Muscle of leg (tissue), 11 donors: ENCODE measurements around the gene RPL27A. TPM values are rescaled to one million over a fixed set of nuclear protein-coding genes. Genes with fewer than 3 reads are reported as not detected.

ENCODE experiments used
- DNase-seq: peaks from one replicate; pipeline ENCODE4 v3.0.0; 2013
- H3K27ac ChIP-seq: one replicate; pipeline ENCODE4 v1.5.1; 2013; ENCODE audit warnings: mild to moderate bottlenecking, low read length, control low read depth
- H3K27me3 ChIP-seq: one replicate; pipeline ENCODE4 v1.6.1; 2013; ENCODE audit warnings: low read length; ENCODE audit not compliant: control insufficient read depth, insufficient read depth
- H3K36me3 ChIP-seq: one replicate; pipeline ENCODE4 v1.6.1; 2013; ENCODE audit warnings: low read length; ENCODE audit not compliant: control insufficient read depth, insufficient read depth
- H3K4me1 ChIP-seq: one replicate; pipeline ENCODE4 v1.6.1; 2013; ENCODE audit warnings: low read length; ENCODE audit not compliant: control insufficient read depth, insufficient read depth
- H3K4me3 ChIP-seq: one replicate; pipeline ENCODE4 v1.5.1; 2013; ENCODE audit warnings: low read length, control low read depth
- H3K9me3 ChIP-seq: replicated peaks from 2 replicates; pipeline ENCODE4 v1.6.1; 2013; ENCODE audit warnings: low read depth, low read length; ENCODE audit not compliant: control insufficient read depth
- WGBS: methylation state at CpG from one replicate; pipeline ENCODE4 v1.1.5; 2013; ENCODE audit warnings: missing lambda C conversion rate; ENCODE audit not compliant: insufficient coverage; 5-methylcytosine and 5-hydroxymethylcytosine counted together
- polyA plus RNA-seq, 8 donors: library from polyadenylated mRNA; unstranded; fragments of 120-200 nt; gene quantifications; one replicate each; pipeline versions ENCODE4 v1.2.1 to v1.2.3, GENCODE V29; 2013; ENCODE audit warnings: inconsistent platforms in 1 of 8, low replicate concordance in 1 of 8; ENCODE audit not compliant: insufficient read length in 8 of 8, insufficient read depth in 1 of 8
- total RNA-seq: library from RNA; stranded (reverse); fragments of 120-200 nt; gene quantifications from one replicate; pipeline ENCODE4 v1.2.4, GENCODE V29; 2013

Gene RPL27A
- total and polyA plus RNA-seq, 9 donors = 2,776 to 4,193 (median 3,566) TPM

- H3K36me3 ChIP-seq = peaks cover 81% of the 10 kb centered on the region
- H3K27ac ChIP-seq = no peak overlapping the region
- no peak for DNase-seq
- H3K9me3 ChIP-seq = no peaks in the 10 kb centered on the region
- 63% methylated on average over 2 of the region's 5 CpGs for WGBS
- H3K27me3 ChIP-seq = no peaks in the 10 kb centered on the region
- H3K4me1 ChIP-seq = peaks cover 4% of the 10 kb centered on the region
- no peak overlapping the region for H3K4me3 ChIP-seq
Observed at GRCh38 chr11:8694137-8694536, 11.5 kb downstream of the RPL27A start.

GRCh38 chr11:8697054-8697453 is 14.5 kb downstream of the RPL27A start:
- Histone ChIP-seq H3K4me1 (peaks cover 22% of the 10 kb centered on the region), H3K36me3 (peaks cover 94% of the 10 kb centered on the region), H3K4me3 (no peak overlapping the region), H3K27me3 (no peaks in the 10 kb centered on the region), H3K27ac (no peak overlapping the region), H3K9me3 (no peaks in the 10 kb centered on the region)
- WGBS = 92% methylated on average over 2 of the region's 3 CpGs
- DNase-seq = no peak

GRCh38 chr11:8698379-8698851 is 15.8 kb downstream of the RPL27A start:
- no peaks in the 10 kb centered on the region for H3K9me3 ChIP-seq
- H3K4me3 ChIP-seq = no peak overlapping the region
- peaks cover 22% of the 10 kb centered on the region for H3K4me1 ChIP-seq
- no peak overlapping the region for H3K27ac ChIP-seq
- no peaks in the 10 kb centered on the region for H3K27me3 ChIP-seq
- 82% methylated on average over 2 of the region's 5 CpGs for WGBS
- H3K36me3 ChIP-seq = peaks cover 94% of the 10 kb centered on the region
- DNase-seq = no peak

- WGBS = 52% methylated on average over 5 of the region's 11 CpGs
- peaks cover 92% of the 10 kb centered on the region for H3K36me3 ChIP-seq
- H3K27ac ChIP-seq = no peak overlapping the region
Observed at GRCh38 chr11:8698917-8699441, 16.4 kb downstream of the RPL27A start.

GRCh38 chr11:8699903-8700302 is 17.3 kb downstream of the RPL27A start:
- peak overlapping the region; percentile 69 for H3K27ac ChIP-seq
- no peaks in the 10 kb centered on the region for H3K27me3 ChIP-seq
- H3K4me3 ChIP-seq = no peak overlapping the region
- no peaks in the 10 kb centered on the region for H3K9me3 ChIP-seq
- 49% methylated on average over 2 of the region's 3 CpGs for WGBS
- H3K4me1 ChIP-seq = peaks cover 22% of the 10 kb centered on the region
- DNase-seq = peak; percentile 63
- peaks cover 89% of the 10 kb centered on the region for H3K36me3 ChIP-seq

More at GRCh38 chr11:8698917-8699441, 16.4 kb downstream of the RPL27A start:
- no peak overlapping the region for H3K4me3 ChIP-seq
- peaks cover 22% of the 10 kb centered on the region for H3K4me1 ChIP-seq
- no peak for DNase-seq
- H3K27me3 ChIP-seq = no peaks in the 10 kb centered on the region
- no peaks in the 10 kb centered on the region for H3K9me3 ChIP-seq

- peaks cover 26% of the 10 kb centered on the region for H3K4me1 ChIP-seq
- H3K36me3 ChIP-seq = peaks cover 83% of the 10 kb centered on the region
- no peaks in the 10 kb centered on the region for H3K9me3 ChIP-seq
- 89% methylated on average over 9 of the region's 10 CpGs for WGBS
- no peak overlapping the region for H3K27ac ChIP-seq
- no peak for DNase-seq
- H3K27me3 ChIP-seq = no peaks in the 10 kb centered on the region
- H3K4me3 ChIP-seq = no peak overlapping the region
Observed at GRCh38 chr11:8701891-8702597, 19.5 kb downstream of the RPL27A start.

- H3K27me3 ChIP-seq = no peaks in the 10 kb centered on the region
- no peaks in the 10 kb centered on the region for H3K9me3 ChIP-seq
- H3K36me3 ChIP-seq = peaks cover 82% of the 10 kb centered on the region
- 92% methylated on average over 9 of the region's 14 CpGs for WGBS
- no peak overlapping the region for H3K27ac ChIP-seq
- no peak overlapping the region for H3K4me3 ChIP-seq
- H3K4me1 ChIP-seq = peaks cover 31% of the 10 kb centered on the region
- DNase-seq = no peak
Observed at GRCh38 chr11:8702598-8702915, 20.0 kb downstream of the RPL27A start.

GRCh38 chr11:8704136-8704535 is 21.5 kb downstream of the RPL27A start:
- Histone ChIP-seq H3K9me3 (no peaks in the 10 kb centered on the region), H3K27ac (no peak overlapping the region), H3K4me1 (peaks cover 43% of the 10 kb centered on the region), H3K27me3 (no peaks in the 10 kb centered on the region), H3K4me3 (no peak overlapping the region), H3K36me3 (peaks cover 69% of the 10 kb centered on the region)
- 100% methylated on average over 1 of the region's 2 CpGs for WGBS
- DNase-seq = no peak

GRCh38 chr11:8705146-8705545 is 22.6 kb downstream of the RPL27A start:
- H3K27ac ChIP-seq = no peak overlapping the region
- DNase-seq = peak; percentile 52
- H3K4me3 ChIP-seq = no peak overlapping the region
- H3K36me3 ChIP-seq = peaks cover 62% of the 10 kb centered on the region
- peaks cover 43% of the 10 kb centered on the region for H3K4me1 ChIP-seq
- H3K9me3 ChIP-seq = no peaks in the 10 kb centered on the region
- 82% methylated on average over 5 of the region's 5 CpGs for WGBS
- H3K27me3 ChIP-seq = no peaks in the 10 kb centered on the region

GRCh38 chr11:8706673-8707432 is 24.3 kb downstream of the RPL27A start:
- Histone ChIP-seq H3K4me3 (no peak overlapping the region), H3K4me1 (peaks cover 37% of the 10 kb centered on the region)

More at GRCh38 chr11:8706673-8707432, 24.3 kb downstream of the RPL27A start:
- H3K36me3 ChIP-seq = peaks cover 57% of the 10 kb centered on the region
- H3K27me3 ChIP-seq = no peaks in the 10 kb centered on the region
- DNase-seq = peak; percentile 35
- H3K9me3 ChIP-seq = no peaks in the 10 kb centered on the region
- WGBS = 92% methylated on average over 11 of the region's 14 CpGs
- H3K27ac ChIP-seq = peak overlapping the region; percentile 95
